ENCODE data around the gene UGT2B10. TPM values are rescaled to one million over a fixed set of nuclear protein-coding genes. Genes with fewer than 3 reads are reported as not detected.
A peak's percentile ranks its signal among the peaks of the same experiment; 100 is the strongest.

Gene UGT2B10
- total and polyA plus RNA-seq, 4 donors = not detected

- no peak overlapping the region for H3K9ac ChIP-seq (ENCODE audit: insufficient read depth in 1 of 2, low read length in 2 of 2)
- no peaks in the 10 kb centered on the region for H3K36me3 ChIP-seq (ENCODE audit: control insufficient read depth in 4 of 4, insufficient read depth in 4 of 4, low read length in 4 of 4)
- 47 to 72% methylated on average over 2 of the region's 2 CpGs for WGBS, 2 donors
- H3K9me3 ChIP-seq (ENCODE audit: control insufficient read depth in 4 of 4, insufficient read depth in 3 of 4, low read length in 3 of 4) = no peaks in the 10 kb centered on the region
- no peak for ATAC-seq (ENCODE audit: insufficient read depth, low FRiP score)
- no peak overlapping the region for H3K4me3 ChIP-seq
- H3K27me3 ChIP-seq (ENCODE audit: control insufficient read depth in 3 of 3, insufficient read depth in 3 of 3, low read length in 2 of 3) = no peaks in the 10 kb centered on the region
- DNase-seq = peak in 2 of 3 donors; percentile 35 to 60
- H3K4me1 ChIP-seq (ENCODE audit: control insufficient read depth in 5 of 5, insufficient read depth in 5 of 5, low read length in 5 of 5) = peaks cover 0 to 7% (median 0%) of the 10 kb centered on the region in 5 donors
- no peak for TF ChIP-seq CTCF (IDR thresholded peaks at IDR 0.05; ENCODE audit: control extremely low read depth, extremely low read depth)
- no peak overlapping the region for H3K27ac ChIP-seq (ENCODE audit: low read depth in 1 of 2, low read length in 1 of 2)
Measured at GRCh38 chr4:68871809-68872642, 56.2 kb downstream of the UGT2B10 start.

- H3K4me1 ChIP-seq (ENCODE audit: control insufficient read depth in 5 of 5, insufficient read depth in 5 of 5, low read length in 5 of 5) = peaks cover 0 to 7% (median 0%) of the 10 kb centered on the region in 5 donors
- H3K27ac ChIP-seq (ENCODE audit: low read depth in 1 of 2, low read length in 1 of 2) = no peak overlapping the region
- H3K9me3 ChIP-seq (ENCODE audit: control insufficient read depth in 4 of 4, insufficient read depth in 3 of 4, low read length in 3 of 4) = no peaks in the 10 kb centered on the region
- peak in 1 of 3 donors; percentile 1 for DNase-seq
- H3K4me3 ChIP-seq = no peak overlapping the region
- TF ChIP-seq CTCF (IDR thresholded peaks at IDR 0.05; ENCODE audit: control extremely low read depth, extremely low read depth) = no peak
- H3K27me3 ChIP-seq (ENCODE audit: control insufficient read depth in 3 of 3, insufficient read depth in 3 of 3, low read length in 2 of 3) = no peaks in the 10 kb centered on the region
- WGBS, 2 donors = 84% methylated on average over 3 of the region's 3 CpGs
- no peaks in the 10 kb centered on the region for H3K36me3 ChIP-seq (ENCODE audit: control insufficient read depth in 4 of 4, insufficient read depth in 4 of 4, low read length in 4 of 4)
- no peak overlapping the region for H3K9ac ChIP-seq (ENCODE audit: insufficient read depth in 1 of 2, low read length in 2 of 2)
- no peak for ATAC-seq (ENCODE audit: insufficient read depth, low FRiP score)
Measured at GRCh38 chr4:68872643-68873502, 57.1 kb downstream of the UGT2B10 start.

GRCh38 chr4:68874507-68874906 is 58.7 kb downstream of the UGT2B10 start:
- Histone ChIP-seq H3K9me3 (ENCODE audit: control insufficient read depth in 4 of 4, insufficient read depth in 3 of 4, low read length in 3 of 4) (no peaks in the 10 kb centered on the region), H3K4me3 (no peak overlapping the region), H3K9ac (ENCODE audit: insufficient read depth in 1 of 2, low read length in 2 of 2) (no peak overlapping the region), H3K27ac (ENCODE audit: low read depth in 1 of 2, low read length in 1 of 2) (no peak overlapping the region), H3K36me3 (ENCODE audit: control insufficient read depth in 4 of 4, insufficient read depth in 4 of 4, low read length in 4 of 4) (no peaks in the 10 kb centered on the region), H3K4me1 (ENCODE audit: control insufficient read depth in 5 of 5, insufficient read depth in 5 of 5, low read length in 5 of 5) (peaks cover 0 to 7% (median 0%) of the 10 kb centered on the region in 5 donors), H3K27me3 (ENCODE audit: control insufficient read depth in 3 of 3, insufficient read depth in 3 of 3, low read length in 2 of 3) (no peaks in the 10 kb centered on the region)
- no peak for TF ChIP-seq CTCF (IDR thresholded peaks at IDR 0.05; ENCODE audit: control extremely low read depth, extremely low read depth)
- ATAC-seq (ENCODE audit: insufficient read depth, low FRiP score) (no peak), DNase-seq (no peak)

All from lung (tissue), 12 donors.